ENCODE data around the gene TCF7L1.

The TCF7L1 gene

GRCh38 chr2:85222792-85223191 is 89.6 kb downstream of the TCF7L1 start:
- no peak for DNase-seq (ENCODE audit: low read depth in 2 of 2)

- no peak for DNase-seq (ENCODE audit: low read depth in 2 of 2)
Observed at GRCh38 chr2:85226783-85227182, 93.6 kb downstream of the TCF7L1 start.

- DNase-seq (ENCODE audit: low read depth in 2 of 2) = no peak
Observed at GRCh38 chr2:85230679-85231467, 97.7 kb downstream of the TCF7L1 start.

GRCh38 chr2:85231468-85231805 is 98.2 kb downstream of the TCF7L1 start:
- DNase-seq (ENCODE audit: low read depth in 2 of 2) = no peak

- DNase-seq (ENCODE audit: low read depth in 2 of 2) = no peak
Observed at GRCh38 chr2:85231952-85232351, 98.8 kb downstream of the TCF7L1 start.

GRCh38 chr2:85234868-85235267 is 101.7 kb downstream of the TCF7L1 start:
- no peak for DNase-seq (ENCODE audit: low read depth in 2 of 2)

GRCh38 chr2:85235281-85235680 is 102.1 kb downstream of the TCF7L1 start:
- no peak for DNase-seq (ENCODE audit: low read depth in 2 of 2)

- no peak for DNase-seq (ENCODE audit: low read depth in 2 of 2)
Observed at GRCh38 chr2:85236084-85236483, 102.9 kb downstream of the TCF7L1 start.

GRCh38 chr2:85237849-85238565 is 104.8 kb downstream of the TCF7L1 start:
- DNase-seq (ENCODE audit: low read depth in 2 of 2) = no peak

- no peak for DNase-seq (ENCODE audit: low read depth in 2 of 2)
Observed at GRCh38 chr2:85238607-85239006, 105.4 kb downstream of the TCF7L1 start.

GRCh38 chr2:85239102-85239501 is 105.9 kb downstream of the TCF7L1 start:
- no peak for DNase-seq (ENCODE audit: low read depth in 2 of 2)

- no peak for DNase-seq (ENCODE audit: low read depth in 2 of 2)
Observed at GRCh38 chr2:85240055-85240454, 106.9 kb downstream of the TCF7L1 start.

GRCh38 chr2:85242321-85242720 is 109.1 kb downstream of the TCF7L1 start:
- no peak for DNase-seq (ENCODE audit: low read depth in 2 of 2)

- DNase-seq (ENCODE audit: low read depth in 2 of 2) = no peak
Observed at GRCh38 chr2:85243101-85244072, 110.2 kb downstream of the TCF7L1 start.

GRCh38 chr2:85244828-85245227 is 111.6 kb downstream of the TCF7L1 start:
- DNase-seq (ENCODE audit: low read depth in 2 of 2) = no peak

- DNase-seq (ENCODE audit: low read depth in 2 of 2) = no peak
Observed at GRCh38 chr2:85245891-85246290, 112.7 kb downstream of the TCF7L1 start.

GRCh38 chr2:85246348-85246747 is 113.2 kb downstream of the TCF7L1 start:
- no peak for DNase-seq (ENCODE audit: low read depth in 2 of 2)

GRCh38 chr2:85247610-85248009 is 114.4 kb downstream of the TCF7L1 start:
- no peak for DNase-seq (ENCODE audit: low read depth in 2 of 2)

- no peak for DNase-seq (ENCODE audit: low read depth in 2 of 2)
Observed at GRCh38 chr2:85248773-85249509, 115.7 kb downstream of the TCF7L1 start.

- DNase-seq (ENCODE audit: low read depth in 2 of 2) = no peak
Observed at GRCh38 chr2:85250045-85250444, 116.9 kb downstream of the TCF7L1 start.

GRCh38 chr2:85251070-85251616 is 118.0 kb downstream of the TCF7L1 start:
- DNase-seq (ENCODE audit: low read depth in 2 of 2) = no peak
